Erythroblast (primary cell): ENCODE data around the gene LSAMP.

Source experiments
- GATA1 ChIP-seq: IDR thresholded peaks from 2 replicates; pipeline ENCODE4 v1.6.1; 2011; ENCODE audit warnings: low read depth, mild to moderate bottlenecking, control low read depth, low read length, moderate library complexity
- POLR2A ChIP-seq: IDR thresholded peaks from 2 replicates; pipeline ENCODE4 v1.6.1; 2011; ENCODE audit warnings: mild to moderate bottlenecking, low read length

GRCh38 chr3:116033516-116033915 is 411.8 kb downstream of the LSAMP start:
- TF ChIP-seq POLR2A (no peak), GATA1 (no peak)
